Activated T-cell treated with anti-CD3 and anti-CD28 coated beads for 1 hour (primary cell): ENCODE results near the gene CYP2J2.
"Not testable (repeated sequence)": the region's sequence is repeated elsewhere in the genome, so short reads cannot be mapped to it uniquely, and the experiment has no call there.

Source experiments
- DNase-seq: peaks from one replicate; pipeline ENCODE4 v3.0.0-alpha.2; 2020; ENCODE audit warnings: low read depth

Gene CYP2J2

DNA sequence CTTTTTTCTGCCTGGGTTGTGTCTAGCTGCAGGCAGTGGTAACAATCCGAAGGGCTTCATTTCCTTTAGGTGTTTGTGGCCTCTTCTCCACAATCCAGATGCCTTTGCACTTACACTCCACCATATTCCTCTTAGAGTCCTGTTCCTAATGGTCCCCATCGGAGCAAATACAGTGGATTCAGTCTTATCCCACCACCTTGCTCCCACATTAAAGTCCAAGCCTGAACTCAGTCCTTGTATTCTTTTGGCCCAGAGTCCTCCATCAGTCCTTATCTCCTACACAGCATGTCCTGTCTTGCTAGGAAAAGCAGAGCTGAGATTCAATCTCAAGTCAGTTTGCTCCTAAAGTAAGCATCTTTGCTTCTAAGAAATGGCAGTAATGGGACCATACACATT is 8.8 kb downstream of the CYP2J2 start:
- no peak for DNase-seq

DNA sequence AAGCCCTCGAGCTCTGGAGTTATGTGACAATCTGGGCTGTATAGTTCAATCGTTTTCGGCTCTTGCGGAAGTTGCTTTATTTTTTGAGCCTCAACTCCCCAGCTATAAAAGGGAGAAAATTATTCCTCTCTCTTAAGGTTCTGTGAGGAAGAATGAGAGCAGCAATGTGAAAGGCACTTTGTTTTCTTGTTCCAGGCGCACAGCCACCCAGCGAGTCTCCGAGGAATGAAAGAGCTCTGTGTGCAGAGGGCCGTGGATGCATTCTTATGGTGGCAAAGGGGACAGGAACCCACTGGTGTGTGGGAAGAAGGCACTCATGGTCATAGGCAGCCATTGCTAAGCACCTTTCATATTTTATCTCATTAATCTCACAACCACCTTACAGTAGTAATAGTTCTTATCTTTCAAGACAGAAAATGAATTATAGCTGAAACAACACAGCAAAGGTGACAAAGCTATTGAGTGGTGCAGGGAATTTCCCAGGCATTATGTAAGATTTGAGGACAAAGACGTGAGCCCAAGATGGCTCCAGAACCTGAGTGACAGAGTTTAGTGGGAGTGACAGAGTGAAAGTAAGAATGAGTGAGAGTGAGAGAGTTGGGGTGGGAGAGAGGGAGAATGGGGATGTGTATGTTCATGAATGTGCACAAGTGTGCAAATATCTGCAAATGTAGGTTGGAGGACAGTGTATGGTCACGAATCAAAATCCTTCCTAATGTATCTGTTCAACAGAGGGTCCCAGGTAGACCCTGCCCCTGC is 9.4 kb downstream of the CYP2J2 start:
- DNase-seq = no peak

DNA sequence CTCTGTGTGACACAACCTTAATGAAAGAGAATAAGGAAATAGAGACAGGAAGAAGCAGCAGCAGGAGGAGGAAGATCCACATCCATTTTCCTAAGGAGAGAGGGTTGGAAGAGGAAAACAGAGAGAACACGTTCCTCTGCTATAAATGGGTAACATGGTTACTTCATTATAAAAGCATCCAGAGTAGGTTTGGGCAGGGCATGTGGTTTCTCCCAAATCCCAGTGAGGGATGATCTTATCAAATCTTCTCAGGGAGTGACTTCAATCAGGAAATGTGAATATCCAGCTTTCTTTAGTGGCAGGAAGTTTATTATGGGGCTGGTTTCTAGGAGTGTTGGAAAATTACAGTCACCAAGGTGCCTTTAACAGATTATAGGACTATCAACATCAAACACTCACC is 11.1 kb downstream of the CYP2J2 start:
- no peak for DNase-seq

DNA sequence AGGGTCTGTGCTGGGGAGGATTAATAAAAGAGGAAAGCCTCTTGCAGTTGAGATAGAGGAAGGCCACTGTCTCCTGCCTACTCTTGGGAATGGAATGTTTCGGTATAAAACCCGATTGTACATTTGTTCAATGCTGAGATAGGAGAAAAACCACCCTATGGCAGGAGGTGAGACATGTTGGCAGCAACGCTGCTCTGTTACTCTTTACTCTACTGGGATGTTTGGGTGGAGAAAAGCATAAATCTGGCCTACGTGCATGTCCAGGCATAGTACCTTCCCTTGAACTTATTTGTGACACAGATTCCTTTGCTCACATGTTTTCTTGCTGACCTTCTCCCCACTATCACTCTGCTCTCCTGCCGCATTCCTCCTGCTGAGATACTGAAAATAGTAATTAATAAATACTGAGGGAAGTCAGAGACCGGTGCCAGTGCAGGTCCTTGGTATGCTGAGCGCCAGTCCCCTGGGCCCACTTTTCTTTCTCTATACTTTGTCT is 11.7 kb downstream of the CYP2J2 start:
- DNase-seq = not testable (repeated sequence)

DNA sequence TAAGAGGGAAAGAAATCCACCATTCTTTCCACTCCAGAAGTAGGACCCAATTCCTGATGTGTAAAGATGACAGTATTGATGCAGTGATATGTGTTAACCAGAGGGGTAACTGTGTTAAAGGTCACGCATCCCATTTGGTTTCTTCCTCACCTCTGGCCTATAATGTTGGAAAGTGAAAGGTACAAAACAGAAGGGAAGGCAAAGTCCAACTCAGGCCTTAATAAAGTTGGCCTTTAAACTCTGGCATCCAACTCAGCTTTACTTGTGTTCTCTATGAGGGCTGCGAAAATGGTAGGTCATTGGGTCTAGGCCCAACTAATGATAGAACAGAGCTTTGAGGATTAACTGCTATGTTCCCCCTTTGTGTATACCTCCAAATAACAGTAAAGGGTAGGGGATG is 17.9 kb downstream of the CYP2J2 start:
- DNase-seq = no peak

DNA sequence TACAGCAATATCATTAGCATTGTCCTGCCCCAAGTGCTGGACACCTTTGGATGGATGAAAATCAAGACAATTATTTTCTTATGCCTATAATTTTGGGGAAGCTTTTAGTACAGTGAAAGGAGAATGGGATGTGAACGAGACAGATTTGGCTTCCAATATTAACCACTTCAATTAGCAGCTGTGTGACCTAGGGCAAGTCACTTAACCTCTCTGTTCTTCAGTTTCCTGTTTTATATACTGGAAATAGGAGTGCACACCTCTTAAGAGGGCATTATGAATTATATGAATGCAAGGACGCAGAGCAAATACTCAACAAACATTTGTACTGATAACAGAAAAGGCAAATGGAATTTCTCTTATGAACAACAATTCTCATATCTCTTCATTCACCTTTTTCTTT is 18.5 kb downstream of the CYP2J2 start:
- no peak for DNase-seq

DNA sequence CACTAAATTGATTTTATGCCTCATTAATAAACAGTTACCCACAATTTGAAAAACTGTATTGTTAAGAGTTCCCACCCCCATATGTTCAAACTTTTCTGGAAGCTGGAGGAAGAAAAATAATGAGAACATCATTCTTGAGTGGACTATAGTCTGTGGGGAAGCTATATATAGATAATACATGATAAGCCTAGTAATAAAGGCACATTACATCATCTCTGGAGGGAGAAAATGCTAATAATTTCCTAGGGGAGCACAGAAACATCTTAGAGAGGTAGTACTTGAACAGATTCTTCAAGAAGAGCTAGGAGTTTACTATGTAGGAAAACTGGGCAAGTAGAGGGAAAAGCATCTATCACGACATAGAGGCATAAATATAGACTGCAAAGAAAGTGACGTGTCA is 19.6 kb downstream of the CYP2J2 start:
- DNase-seq = no peak

DNA sequence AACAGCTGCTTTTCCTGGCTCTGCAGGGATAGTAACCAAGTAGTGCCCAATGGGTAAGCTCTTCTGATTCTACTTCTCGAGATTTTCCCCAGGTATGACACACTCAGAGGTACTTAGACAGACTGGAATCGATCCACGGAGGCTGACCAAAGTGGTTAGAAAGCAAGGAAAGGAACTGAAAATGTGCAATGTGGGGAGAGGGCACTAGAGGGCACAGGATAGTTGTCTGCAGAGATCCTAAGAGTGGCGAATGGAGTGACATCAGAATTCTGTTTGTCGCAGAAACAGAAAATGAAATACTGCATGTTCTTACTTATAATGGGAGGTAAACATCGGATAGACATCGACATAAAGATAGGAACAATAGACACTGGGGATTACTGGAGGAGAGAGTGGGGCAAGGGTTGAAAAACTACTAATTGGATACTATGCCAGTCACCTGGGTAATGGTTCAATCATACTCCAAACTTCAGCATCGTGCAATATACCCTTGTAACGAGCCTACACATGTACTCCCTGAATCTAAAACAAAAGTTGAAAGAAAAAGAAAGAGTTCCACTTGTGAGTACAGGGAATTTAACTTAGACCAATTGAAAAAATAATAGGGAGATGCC is 23.3 kb downstream of the CYP2J2 start:
- no peak for DNase-seq

DNA sequence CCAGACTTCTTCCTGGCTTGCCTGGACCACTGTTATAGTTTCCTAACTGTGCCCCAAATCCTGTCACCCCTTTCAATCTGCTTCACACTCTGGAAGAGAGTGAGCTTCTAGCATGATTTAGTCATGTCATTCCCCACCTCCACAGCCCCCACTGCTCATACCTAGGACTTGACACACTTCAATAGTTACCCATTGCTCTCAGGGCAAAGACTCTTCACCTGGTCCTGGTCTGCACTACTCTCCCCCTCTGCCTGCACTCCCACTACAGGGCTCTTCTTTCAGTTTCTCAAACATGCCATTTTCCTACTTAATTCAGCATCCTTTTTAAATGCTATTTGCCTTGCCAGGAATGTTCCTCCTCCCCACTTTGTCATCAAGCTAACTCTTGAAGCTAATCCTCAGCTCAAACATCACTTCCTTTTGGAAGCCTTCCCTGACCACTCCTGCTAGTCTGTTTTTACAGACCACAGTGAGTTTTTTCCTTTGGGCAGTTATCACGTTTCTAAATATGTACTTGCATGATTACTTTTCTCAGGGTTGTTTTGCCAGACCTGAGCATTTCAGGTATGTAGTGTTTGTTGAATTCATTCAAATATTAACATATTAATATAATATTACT is 24.7 kb downstream of the CYP2J2 start:
- no peak for DNase-seq

DNA sequence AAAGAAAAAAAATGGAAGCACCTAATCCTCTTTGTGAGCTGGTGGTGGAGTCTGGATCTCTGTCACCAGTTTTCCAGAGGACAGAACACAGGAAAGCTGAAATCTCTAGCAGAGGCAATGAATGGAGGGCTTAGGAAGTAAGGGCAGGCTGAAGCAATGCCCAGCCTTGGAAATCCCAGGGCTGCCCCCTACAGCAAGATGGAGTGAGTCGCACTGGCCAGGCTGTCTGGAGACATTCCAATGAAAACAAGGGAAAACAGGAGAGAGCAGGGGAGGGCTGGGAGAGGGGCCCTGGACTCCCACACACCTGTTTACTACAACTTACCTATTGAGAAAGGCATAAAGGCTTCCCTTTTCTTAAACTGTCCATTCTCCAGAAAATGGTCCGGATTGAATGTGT is 25.9 kb downstream of the CYP2J2 start:
- no peak for DNase-seq

DNA sequence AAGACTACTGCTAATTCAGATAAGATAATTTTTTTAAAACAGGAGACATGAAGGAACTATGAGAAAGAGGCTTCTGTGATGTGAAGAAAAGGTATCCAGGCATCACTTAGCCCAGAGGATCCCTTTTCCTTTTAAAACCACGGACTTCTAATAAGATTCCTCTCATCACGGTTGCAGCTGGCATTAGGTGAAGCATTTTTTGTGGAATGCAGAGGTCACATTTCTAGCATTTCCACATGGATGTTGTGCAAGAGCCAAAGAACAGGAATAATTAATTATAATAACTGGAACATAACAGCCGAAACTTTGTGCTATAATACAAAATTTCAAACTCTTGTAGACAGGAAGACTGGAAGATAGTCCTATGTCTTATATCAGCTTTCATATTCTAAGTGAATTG is 27.6 kb downstream of the CYP2J2 start:
- DNase-seq = no peak

DNA sequence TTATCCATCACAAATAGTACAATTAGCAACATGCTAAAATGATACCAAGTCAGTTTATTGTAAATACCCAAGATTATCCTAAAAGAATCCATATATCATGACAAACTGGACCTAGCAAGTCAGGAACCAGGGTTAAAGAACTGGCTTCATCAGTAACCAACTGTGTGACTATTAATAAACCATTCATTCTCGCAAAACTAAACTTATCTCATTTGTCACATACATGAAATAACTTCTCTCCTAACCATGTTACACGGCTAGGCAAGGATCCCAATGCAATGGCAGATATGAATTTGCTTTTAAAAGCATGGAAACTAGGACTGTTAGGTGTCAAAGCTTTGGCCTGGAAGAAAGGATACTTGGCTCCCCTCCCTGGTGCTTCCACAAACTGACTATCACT is 29.4 kb downstream of the CYP2J2 start:
- no peak for DNase-seq

DNA sequence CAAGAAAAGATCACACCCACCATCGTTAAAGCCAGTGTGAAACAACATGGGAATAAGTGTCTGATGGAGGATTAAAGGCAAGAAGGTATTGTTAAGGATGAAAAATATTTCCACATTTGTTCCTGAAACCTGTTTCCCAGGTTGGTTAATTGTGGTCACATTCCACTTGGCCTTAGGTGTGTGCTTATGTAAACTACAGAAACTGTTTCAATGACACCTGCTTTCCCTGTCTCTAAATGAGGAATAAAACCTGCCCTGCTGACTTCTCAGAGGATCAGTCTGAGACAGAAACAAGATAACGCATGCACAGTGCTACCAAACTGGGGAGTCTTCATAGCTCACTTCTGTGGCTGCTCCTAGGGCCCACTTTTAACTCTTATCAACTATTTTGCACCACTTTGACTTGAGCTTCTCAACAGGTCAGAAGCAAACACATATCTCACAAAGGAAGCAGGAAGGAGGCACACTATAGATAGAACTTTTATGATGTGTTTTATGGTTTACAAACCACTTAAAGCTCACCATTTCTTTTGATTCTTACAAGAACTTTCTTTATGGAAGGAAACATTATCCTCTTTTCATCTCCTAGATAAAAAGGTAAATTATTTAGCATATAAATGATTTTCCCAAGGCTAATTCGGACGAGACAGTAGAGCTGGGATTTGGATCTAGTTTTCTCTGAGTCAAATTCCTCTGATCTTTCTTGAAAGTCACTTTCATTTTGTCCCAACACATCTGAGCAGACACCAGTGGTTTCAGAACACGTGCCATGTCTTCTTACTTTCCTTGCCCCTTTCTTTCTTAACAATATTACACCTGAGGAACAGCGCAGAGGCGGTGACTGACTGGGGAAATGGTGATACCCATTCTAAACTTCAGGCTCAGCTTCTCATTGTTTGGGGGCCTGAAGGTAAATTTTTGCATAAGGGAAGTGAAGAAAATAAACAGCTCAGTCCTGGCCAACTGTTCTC is 33.4 kb downstream of the CYP2J2 start:
- no peak for DNase-seq

DNA sequence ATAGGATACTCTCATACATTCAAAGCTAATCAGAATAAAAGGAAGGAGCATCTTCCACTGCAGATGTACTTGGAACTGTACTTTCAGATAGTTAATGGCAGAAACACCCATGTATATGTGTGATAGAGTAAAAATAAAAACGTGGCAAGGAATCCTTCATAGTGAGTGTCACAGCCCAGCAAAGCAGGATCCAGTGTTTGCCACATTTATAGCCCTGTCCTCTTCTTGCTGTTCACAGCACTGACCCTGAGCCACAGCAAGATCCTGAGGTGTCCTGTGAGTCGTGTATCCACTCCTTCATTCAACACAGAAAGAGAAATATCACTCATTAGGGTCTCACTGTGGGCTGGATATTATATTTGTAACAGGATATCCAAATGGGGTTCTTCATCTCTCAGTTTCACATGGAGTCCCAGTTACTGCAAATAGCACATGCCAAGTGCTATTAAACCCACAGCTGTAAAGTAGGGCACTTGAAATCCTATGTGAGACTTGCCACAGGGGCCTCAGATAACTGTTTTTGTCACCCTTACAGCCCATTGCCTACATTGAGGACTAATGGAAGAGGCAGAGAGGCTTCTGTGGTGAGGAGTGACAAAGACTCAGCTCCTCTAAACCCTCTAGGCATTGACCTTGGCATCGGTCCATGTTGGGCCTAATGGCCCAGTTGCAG is 41.3 kb downstream of the CYP2J2 start:
- no peak for DNase-seq

DNA sequence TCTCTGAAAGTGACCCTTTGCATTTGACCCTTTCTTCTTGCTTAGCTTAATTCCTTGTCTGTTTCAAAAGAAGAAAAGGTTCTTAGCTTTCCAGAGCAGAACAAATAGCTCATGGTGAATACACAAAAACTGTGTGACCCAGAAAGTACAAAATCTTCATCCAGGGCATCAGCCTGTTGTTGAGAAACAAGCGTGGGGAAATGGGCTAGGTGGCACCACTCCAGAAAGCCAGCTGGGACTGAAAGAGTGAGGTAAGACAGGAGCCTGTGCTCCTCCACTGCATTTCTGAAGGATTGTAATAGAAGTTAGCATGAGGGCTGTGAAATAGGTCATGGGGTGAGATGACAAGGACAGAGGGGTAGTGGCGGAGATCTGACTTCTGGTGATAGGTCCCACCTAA is 45.8 kb downstream of the CYP2J2 start:
- no peak for DNase-seq

DNA sequence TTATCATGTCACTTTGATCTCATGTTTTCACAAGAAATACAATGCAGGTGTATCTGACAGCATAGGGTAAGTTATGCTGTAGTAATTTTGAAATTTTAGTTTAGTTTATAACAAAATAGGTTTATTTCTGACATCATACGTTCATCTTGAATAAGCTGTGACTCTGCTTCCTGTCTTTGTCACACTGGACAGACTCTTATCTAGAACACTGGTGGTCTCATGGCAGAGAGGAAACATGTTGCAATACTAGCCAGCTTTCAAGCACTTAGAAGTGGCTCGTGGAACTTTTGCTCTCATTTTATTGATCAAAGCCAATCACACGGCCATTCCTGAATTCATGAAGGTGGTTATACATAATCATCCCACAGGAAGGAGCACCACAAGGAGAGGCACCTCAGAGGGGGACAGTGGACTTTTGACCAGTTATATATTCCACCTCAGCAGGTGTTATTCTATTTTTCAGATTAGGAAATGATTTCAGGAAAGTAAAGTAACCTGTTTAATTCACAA is 46.5 kb downstream of the CYP2J2 start:
- DNase-seq = no peak

DNA sequence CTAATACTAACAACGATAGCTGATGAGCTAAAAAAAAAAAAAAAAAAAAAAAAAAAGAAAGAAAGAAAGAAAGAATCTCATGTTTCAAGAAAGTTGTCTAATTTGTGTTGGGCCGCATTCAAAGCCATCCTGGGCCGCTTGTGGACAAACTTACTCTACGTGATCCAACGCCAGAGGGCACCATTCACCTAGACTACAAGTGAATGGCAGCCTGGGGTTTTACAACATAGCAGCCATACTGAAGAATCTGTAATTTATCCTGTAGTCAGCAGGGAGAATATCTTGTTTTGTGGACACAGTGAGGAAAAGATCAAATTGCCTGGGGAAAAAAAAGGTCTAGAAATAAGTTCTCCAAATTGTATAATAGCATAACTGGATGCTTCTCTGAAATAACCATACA is 47.0 kb downstream of the CYP2J2 start:
- peak; percentile 38 for DNase-seq

DNA sequence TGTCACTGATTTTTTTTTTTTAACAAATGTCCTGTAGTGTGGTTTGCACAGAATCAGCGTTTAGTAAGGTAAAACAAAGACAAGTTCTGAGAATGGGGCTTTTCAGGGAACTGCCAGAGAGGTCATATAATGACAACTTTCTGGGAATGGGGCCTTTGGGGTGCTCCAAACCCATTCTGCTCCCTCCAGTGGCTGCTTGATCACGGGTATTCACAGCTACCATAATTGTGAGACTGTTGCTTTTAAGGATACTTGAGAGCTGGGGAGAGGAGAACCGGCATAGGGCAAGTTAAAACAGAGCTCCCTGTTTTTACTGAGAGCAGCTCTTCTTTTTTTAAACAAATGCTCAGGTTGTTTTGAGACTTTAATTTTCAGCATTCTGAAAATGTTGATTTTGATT is 48.2 kb downstream of the CYP2J2 start:
- DNase-seq = no peak

DNA sequence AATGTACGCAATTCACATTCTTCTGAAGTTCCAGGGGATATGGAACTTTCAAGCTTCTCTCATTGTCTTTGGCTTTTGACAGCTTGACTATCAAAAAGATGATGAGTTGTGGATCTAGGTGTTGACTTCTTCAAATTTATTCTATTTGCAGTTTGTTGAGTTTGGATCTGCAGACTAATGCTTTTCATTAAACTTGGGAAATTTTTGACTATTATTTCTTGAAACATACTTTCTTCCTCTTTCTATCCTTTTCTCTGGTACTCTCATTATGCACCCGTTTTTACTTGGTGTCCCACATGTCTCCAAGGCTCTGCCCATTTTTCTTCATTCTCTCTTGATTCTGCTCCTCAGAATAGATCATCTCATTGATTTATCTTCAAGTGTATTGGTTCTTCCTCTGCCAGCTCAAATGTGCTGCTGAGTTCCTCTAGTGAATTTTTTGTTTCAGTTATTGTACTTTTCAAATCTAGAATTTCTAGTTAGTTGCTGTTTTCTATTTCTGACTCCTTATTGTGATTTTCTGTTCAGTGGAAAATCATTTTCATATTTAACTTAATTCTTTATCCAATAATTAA is 49.4 kb downstream of the CYP2J2 start:
- no peak for DNase-seq

DNA sequence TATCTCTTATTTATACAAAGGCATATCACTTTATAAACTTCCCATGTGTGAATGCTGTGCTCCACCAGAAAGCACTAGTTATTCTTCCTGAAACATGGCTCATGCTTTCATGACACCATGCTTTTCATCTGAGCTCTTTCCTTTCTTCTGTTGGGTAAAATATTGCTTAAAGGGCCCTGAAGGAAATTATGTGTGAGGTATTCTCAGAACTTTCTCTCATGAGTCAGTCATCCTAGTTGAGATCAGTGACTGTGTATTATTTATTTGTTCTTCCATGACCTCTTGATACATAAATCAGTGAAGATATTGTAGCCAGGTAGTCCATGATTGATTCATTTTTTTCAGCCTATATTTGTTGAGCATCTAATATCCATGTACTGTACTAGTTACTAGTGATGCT is 54.8 kb downstream of the CYP2J2 start:
- no peak for DNase-seq

DNA sequence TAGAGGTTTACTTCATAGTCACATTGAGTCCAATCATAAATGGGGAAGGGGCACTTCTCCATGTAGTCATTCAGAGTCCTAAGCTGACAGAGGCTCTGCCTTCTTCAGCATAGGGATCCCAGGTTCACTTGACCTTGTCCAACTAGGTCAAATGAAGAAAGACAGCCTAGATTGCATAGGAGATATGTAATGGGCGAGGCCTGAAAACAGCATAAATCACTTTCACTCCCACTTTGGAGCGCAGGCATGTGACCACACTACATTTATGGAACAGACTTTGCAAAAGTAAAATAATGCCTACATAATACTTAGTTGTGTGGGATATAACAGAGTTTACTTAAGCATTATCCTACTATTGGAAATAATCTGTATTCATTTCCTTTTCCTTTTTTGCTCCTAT is 60.1 kb downstream of the CYP2J2 start:
- DNase-seq = no peak
